Rectal smooth muscle tissue (tissue), 1 donor: Measurements from ENCODE around the gene IQCF2.
"Not testable (repeated sequence)": the region's sequence is repeated elsewhere in the genome, so short reads cannot be mapped to it uniquely, and the experiment has no call there.

Experiments used
- H3K27ac ChIP-seq: one replicate; pipeline ENCODE4 v1.7.0; 2013; ENCODE audit warnings: low read depth, low read length, inconsistent platforms
- H3K27me3 ChIP-seq: one replicate; pipeline ENCODE4 v1.7.0; 2013; ENCODE audit warnings: low read length; ENCODE audit not compliant: control insufficient read depth, insufficient read depth
- H3K36me3 ChIP-seq: one replicate; pipeline ENCODE4 v1.7.0; 2013; ENCODE audit warnings: low read length; ENCODE audit not compliant: control insufficient read depth, insufficient read depth
- H3K4me1 ChIP-seq: one replicate; pipeline ENCODE4 v1.7.0; 2013; ENCODE audit warnings: low read length; ENCODE audit not compliant: control insufficient read depth, insufficient read depth
- H3K4me3 ChIP-seq: one replicate; pipeline ENCODE4 v1.7.0; 2013; ENCODE audit warnings: low read length
- H3K9ac ChIP-seq: one replicate; pipeline ENCODE4 v1.7.0; 2013; ENCODE audit warnings: low read length

Gene IQCF2

DNA sequence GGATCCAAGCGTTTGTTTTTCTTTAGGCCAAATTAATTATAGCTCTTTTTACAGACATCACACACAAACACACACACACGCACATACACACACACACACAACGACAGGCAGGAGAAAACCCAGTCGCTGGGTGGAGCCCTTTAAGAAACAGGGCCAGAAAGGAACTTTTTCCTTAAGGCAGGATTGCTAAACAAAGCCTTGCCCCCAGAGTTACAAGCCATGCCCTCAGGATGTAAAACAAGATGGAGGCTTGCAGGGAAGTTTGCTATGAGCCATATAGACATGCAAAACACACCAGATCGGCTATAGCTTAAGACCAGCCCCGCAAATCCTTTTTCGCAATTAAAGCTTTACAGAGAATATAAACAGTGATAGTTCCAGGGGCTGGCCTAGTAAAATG is 16.3 kb upstream of the IQCF2 start:
- Histone ChIP-seq H3K4me3 (no peak overlapping the region), H3K4me1 (no peaks in the 10 kb centered on the region), H3K9ac (no peak overlapping the region), H3K27me3 (no peaks in the 10 kb centered on the region), H3K27ac (no peak overlapping the region), H3K36me3 (no peaks in the 10 kb centered on the region)

GRCh38 chr3:51855411-51855810 is 6.0 kb upstream of the IQCF2 start:
- not testable (repeated sequence) for H3K4me3 ChIP-seq, H3K27ac ChIP-seq, H3K4me1 ChIP-seq, H3K27me3 ChIP-seq, H3K36me3 ChIP-seq, H3K9ac ChIP-seq

- H3K9ac ChIP-seq = no peak overlapping the region
- no peak overlapping the region for H3K27ac ChIP-seq
- H3K4me3 ChIP-seq = no peak overlapping the region
- H3K36me3 ChIP-seq = no peaks in the 10 kb centered on the region
- H3K4me1 ChIP-seq = no peaks in the 10 kb centered on the region
- H3K27me3 ChIP-seq = no peaks in the 10 kb centered on the region
Observed at GRCh38 chr3:51862886-51863285, 1.5 kb downstream of the IQCF2 start.

GRCh38 chr3:51868896-51869295 is 7.5 kb downstream of the IQCF2 start:
- not testable (repeated sequence) for H3K4me1 ChIP-seq, H3K27ac ChIP-seq, H3K9ac ChIP-seq, H3K36me3 ChIP-seq, H3K27me3 ChIP-seq, H3K4me3 ChIP-seq

DNA sequence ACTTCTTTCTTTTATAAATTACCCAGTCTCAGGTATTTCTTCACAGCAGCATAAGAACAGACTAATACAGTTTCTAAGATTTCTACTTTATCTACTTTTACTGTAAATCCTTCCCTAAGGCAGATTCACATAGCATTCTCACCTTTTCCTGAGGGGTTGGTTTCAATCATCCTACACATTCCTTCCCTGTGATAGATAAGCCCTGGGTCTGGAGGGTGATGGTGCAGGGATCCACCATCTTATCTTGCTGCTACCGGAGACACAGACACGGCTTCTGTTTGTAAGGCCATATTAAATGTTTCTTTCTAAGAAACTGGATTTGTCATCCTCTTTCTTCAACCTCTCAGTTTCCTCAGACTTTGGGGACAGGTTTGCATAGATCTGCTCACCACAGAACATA is 7.9 kb downstream of the IQCF2 start:
- no peak overlapping the region for H3K27ac ChIP-seq
- no peaks in the 10 kb centered on the region for H3K4me1 ChIP-seq
- H3K9ac ChIP-seq = no peak overlapping the region
- no peaks in the 10 kb centered on the region for H3K27me3 ChIP-seq
- no peaks in the 10 kb centered on the region for H3K36me3 ChIP-seq
- H3K4me3 ChIP-seq = no peak overlapping the region

- no peak overlapping the region for H3K4me3 ChIP-seq
- no peaks in the 10 kb centered on the region for H3K36me3 ChIP-seq
- H3K4me1 ChIP-seq = no peaks in the 10 kb centered on the region
- no peaks in the 10 kb centered on the region for H3K27me3 ChIP-seq
- no peak overlapping the region for H3K27ac ChIP-seq
- H3K9ac ChIP-seq = no peak overlapping the region
Observed at GRCh38 chr3:51873253-51873766, 11.9 kb downstream of the IQCF2 start.

DNA sequence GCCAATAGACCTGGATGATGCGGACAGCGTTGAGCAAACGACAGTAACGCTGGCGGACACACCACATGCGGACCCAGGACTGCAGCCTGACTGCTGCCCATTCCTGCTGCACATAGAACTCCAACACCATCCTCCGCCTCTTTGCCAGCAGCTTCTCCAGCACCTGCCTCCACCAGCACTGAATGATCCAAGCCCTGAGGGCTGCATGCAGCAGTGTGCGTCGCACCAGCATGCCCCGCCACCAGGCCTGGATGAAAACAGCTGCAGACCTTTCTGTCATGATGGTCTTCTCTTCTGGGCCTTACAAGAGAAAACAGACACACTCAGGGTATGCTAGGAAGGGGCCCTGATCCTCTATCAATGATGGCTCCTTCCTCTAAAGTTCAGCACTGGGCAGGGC is 12.5 kb downstream of the IQCF2 start:
- H3K27me3 ChIP-seq = no peaks in the 10 kb centered on the region
- H3K4me1 ChIP-seq = no peaks in the 10 kb centered on the region
- no peak overlapping the region for H3K27ac ChIP-seq
- no peaks in the 10 kb centered on the region for H3K36me3 ChIP-seq
- no peak overlapping the region for H3K9ac ChIP-seq
- H3K4me3 ChIP-seq = no peak overlapping the region

DNA sequence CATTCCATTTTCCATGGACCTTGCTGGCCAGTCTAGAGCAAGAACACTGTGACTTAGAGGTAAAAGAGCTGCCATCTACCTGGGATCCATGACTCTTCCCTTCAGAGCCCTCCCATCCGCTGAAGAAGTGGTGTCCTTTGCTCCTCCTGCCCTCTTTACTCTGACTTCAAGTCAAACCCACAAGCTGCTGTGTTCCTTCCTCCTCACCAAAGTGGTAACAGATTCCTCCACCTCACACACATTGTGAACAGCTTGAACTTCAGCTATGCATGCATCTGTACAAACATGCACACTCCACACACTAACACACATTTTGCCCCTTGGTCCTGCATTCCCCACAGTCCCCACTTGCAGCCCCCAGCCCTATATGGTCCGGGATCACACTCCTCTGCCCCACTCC is 13.0 kb downstream of the IQCF2 start:
- H3K4me1 ChIP-seq = no peaks in the 10 kb centered on the region
- H3K27ac ChIP-seq = no peak overlapping the region
- no peak overlapping the region for H3K4me3 ChIP-seq
- H3K9ac ChIP-seq = no peak overlapping the region
- H3K36me3 ChIP-seq = no peaks in the 10 kb centered on the region
- H3K27me3 ChIP-seq = no peaks in the 10 kb centered on the region

- Histone ChIP-seq H3K27me3 (no peaks in the 10 kb centered on the region), H3K27ac (no peak overlapping the region), H3K9ac (no peak overlapping the region), H3K4me3 (no peak overlapping the region), H3K4me1 (no peaks in the 10 kb centered on the region), H3K36me3 (no peaks in the 10 kb centered on the region)
Observed at GRCh38 chr3:51874889-51875288, 13.5 kb downstream of the IQCF2 start.

- Histone ChIP-seq H3K4me1 (no peaks in the 10 kb centered on the region), H3K27ac (no peak within 1 kb of the TSS), H3K36me3 (no peaks in the 10 kb centered on the region)
Observed at GRCh38 chr3:51875501-51875900, 14.1 kb downstream of the IQCF2 start, which contains the start of gene IQCF5. IQCF5 (minus strand) TSS chr3:51875601; CDS start chr3:51875531, 70 bp downstream.

GRCh38 chr3:51876186-51876585 is 14.8 kb downstream of the IQCF2 start:
- no peaks in the 10 kb centered on the region for H3K36me3 ChIP-seq
- no peak overlapping the region for H3K9ac ChIP-seq
- no peak overlapping the region for H3K27ac ChIP-seq
- H3K4me3 ChIP-seq = no peak overlapping the region
- H3K27me3 ChIP-seq = no peaks in the 10 kb centered on the region
- H3K4me1 ChIP-seq = no peaks in the 10 kb centered on the region

More at GRCh38 chr3:51875501-51875900, 14.1 kb downstream of the IQCF2 start, which contains the start of gene IQCF5:
- H3K27me3 ChIP-seq = no peaks in the 10 kb centered on the region
- no peak within 1 kb of the TSS for H3K4me3 ChIP-seq
- H3K9ac ChIP-seq = no peak within 1 kb of the TSS

DNA sequence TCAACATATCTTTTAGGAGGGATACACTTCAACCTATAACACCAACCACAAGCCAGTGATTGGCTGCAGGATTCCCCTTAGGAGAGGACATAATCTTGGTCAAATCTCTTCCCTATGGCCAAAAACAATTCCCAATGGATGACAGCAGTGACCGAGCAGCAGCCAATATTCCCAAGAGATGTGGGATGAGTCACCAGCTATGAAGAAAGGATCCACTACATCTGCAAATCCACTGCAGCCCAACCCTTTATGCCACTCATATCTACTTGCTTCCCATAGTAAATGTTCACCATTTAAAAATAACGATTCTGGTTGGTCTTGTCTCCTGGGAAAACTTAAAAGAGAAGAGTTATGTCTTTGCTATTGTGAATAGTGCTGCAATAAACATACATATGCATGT is 18.5 kb downstream of the IQCF2 start:
- Histone ChIP-seq H3K27ac (no peak overlapping the region), H3K9ac (no peak overlapping the region), H3K36me3 (no peaks in the 10 kb centered on the region), H3K4me1 (no peaks in the 10 kb centered on the region), H3K4me3 (no peak overlapping the region), H3K27me3 (no peaks in the 10 kb centered on the region)

DNA sequence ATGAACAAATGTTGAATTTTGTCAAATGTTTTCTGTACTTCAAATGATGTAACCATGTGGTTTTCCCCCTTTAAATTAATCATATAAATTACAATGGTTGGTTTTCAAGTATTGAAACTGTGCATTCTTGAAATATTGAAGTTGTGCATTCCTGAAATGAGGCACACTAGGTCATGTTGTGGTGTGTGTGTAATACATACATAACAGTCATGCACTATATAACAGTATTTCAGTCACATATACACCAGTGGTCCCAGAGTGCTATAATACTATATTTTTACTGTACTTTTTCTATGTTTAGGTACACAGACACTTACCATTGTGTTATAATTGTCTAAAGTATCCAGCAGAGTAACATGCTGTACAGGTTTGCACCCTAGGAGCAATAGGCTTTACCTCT is 25.0 kb downstream of the IQCF2 start:
- no peaks in the 10 kb centered on the region for H3K27me3 ChIP-seq
- H3K4me1 ChIP-seq = no peaks in the 10 kb centered on the region
- no peaks in the 10 kb centered on the region for H3K36me3 ChIP-seq
- H3K4me3 ChIP-seq = no peak overlapping the region
- no peak overlapping the region for H3K9ac ChIP-seq
- H3K27ac ChIP-seq = no peak overlapping the region
